ENCODE results near the gene ELOVL7.
A peak's percentile ranks its signal among the peaks of the same experiment; 100 is the strongest.
"Not testable (repeated sequence)": the region's sequence is repeated elsewhere in the genome, so short reads cannot be mapped to it uniquely, and the experiment has no call there.

The ELOVL7 gene

GRCh38 chr5:60843936-60844905 lies at the start of gene ELOVL7:
TSS of gene ELOVL7 (minus strand) at chr5:60844269. CDS start at chr5:60787397, 56,872 bp downstream.
- DNase-seq (ENCODE audit: low spot score), result peak; percentile 31

- DNase-seq (ENCODE audit: low spot score), result no peak
These were observed 49.5 kb upstream of the ELOVL7 start for GRCh38 chr5:60893521-60893920.

GRCh38 chr5:60891667-60892066 lies 47.6 kb upstream of the ELOVL7 start:
- DNase-seq (ENCODE audit: low spot score), result no peak

- DNase-seq (ENCODE audit: low spot score), result no peak
These were observed 44.4 kb upstream of the ELOVL7 start for GRCh38 chr5:60888359-60889061.

- no peak for DNase-seq (ENCODE audit: low spot score)
These were observed 43.7 kb upstream of the ELOVL7 start for GRCh38 chr5:60887746-60888145.

- DNase-seq (ENCODE audit: low spot score), result no peak
These were observed 43.0 kb upstream of the ELOVL7 start for GRCh38 chr5:60887096-60887495.

GRCh38 chr5:60886158-60886557 lies 42.1 kb upstream of the ELOVL7 start:
- no peak for DNase-seq (ENCODE audit: low spot score)

- peak; percentile 3 for DNase-seq (ENCODE audit: low spot score)
These were observed 39.2 kb upstream of the ELOVL7 start for GRCh38 chr5:60883229-60883628.

- DNase-seq (ENCODE audit: low spot score), result no peak
These were observed 28.8 kb upstream of the ELOVL7 start for GRCh38 chr5:60872892-60873291.

GRCh38 chr5:60870857-60871256 lies 26.8 kb upstream of the ELOVL7 start:
- DNase-seq (ENCODE audit: low spot score), result no peak

GRCh38 chr5:60860572-60860971 lies 16.5 kb upstream of the ELOVL7 start:
- DNase-seq (ENCODE audit: low spot score), result not testable (repeated sequence)

- DNase-seq (ENCODE audit: low spot score), result peak; percentile 25
These were observed 12.0 kb upstream of the ELOVL7 start for GRCh38 chr5:60856066-60856465.

- no peak for DNase-seq (ENCODE audit: low spot score)
These were observed 8.9 kb upstream of the ELOVL7 start for GRCh38 chr5:60852940-60853339.

- no peak for DNase-seq (ENCODE audit: low spot score)
These were observed 8.2 kb upstream of the ELOVL7 start for GRCh38 chr5:60852317-60852716.

GRCh38 chr5:60851626-60852025 lies 7.6 kb upstream of the ELOVL7 start:
- no peak for DNase-seq (ENCODE audit: low spot score)

- no peak for DNase-seq (ENCODE audit: low spot score)
These were observed 2.2 kb upstream of the ELOVL7 start for GRCh38 chr5:60846298-60846697.

- no peak for DNase-seq (ENCODE audit: low spot score)
These were observed 608 bp downstream of the ELOVL7 start for GRCh38 chr5:60843386-60843935.

- no peak for DNase-seq (ENCODE audit: low spot score)
These were observed 1.1 kb downstream of the ELOVL7 start for GRCh38 chr5:60842871-60843385.

- DNase-seq (ENCODE audit: low spot score), result no peak
These were observed 2.7 kb downstream of the ELOVL7 start for GRCh38 chr5:60841361-60841760.

- DNase-seq (ENCODE audit: low spot score), result no peak
These were observed 7.9 kb downstream of the ELOVL7 start for GRCh38 chr5:60836131-60836530.

- no peak for DNase-seq (ENCODE audit: low spot score)
These were observed 8.5 kb downstream of the ELOVL7 start for GRCh38 chr5:60835554-60835953.

GRCh38 chr5:60833520-60833919 lies 10.5 kb downstream of the ELOVL7 start:
- DNase-seq (ENCODE audit: low spot score), result no peak
